H1 (cell line): ENCODE results near the gene PCCA. TPM values are rescaled to one million over a fixed set of nuclear protein-coding genes. Genes with fewer than 3 reads are reported as not detected.

Source experiments
- CBX8 ChIP-seq: fragments of 300-800, 300-1000 bp; sonication (generic); IDR thresholded peaks from 2 replicates; pipeline ENCODE4 v1.7.1; 2016; ENCODE audit warnings: low read depth, low read length, borderline replicate concordance
- KDM4A ChIP-seq: IDR thresholded peaks from one replicate; pipeline ENCODE4 v1.7.1; 2012; ENCODE audit warnings: low read depth, mild to moderate bottlenecking, moderate library complexity, low read length, inconsistent platforms; ENCODE audit not compliant: severe bottlenecking
- YY1 ChIP-seq: IDR thresholded peaks from 2 replicates; pipeline ENCODE4 v1.6.1; 2011; ENCODE audit warnings: low read depth, mild to moderate bottlenecking, low read length
- polyA plus RNA-seq, 7 experiments: library from polyadenylated mRNA; depleted of rRNA in 3 of 7; stranded (reverse) in 5 of 7; unstranded in 2 of 7; fragments of >200 nt in 5 of 7; fragments of 200-250 nt in 2 of 7; gene quantifications; 1 replicate in 5 of 7; 2 replicates in 1 of 7; 4 replicates in 1 of 7; pipeline versions ENCODE4 v1.2.1 to v1.2.3, GENCODE V29; 2011 to 2013; ENCODE audit warnings: missing spikeins in 2 of 7, mixed read lengths in 2 of 7
- total RNA-seq: library from RNA; stranded (reverse); fragmentation: NEBNext Ultra II Directional; extraction: Animal tissue kit (Norgen Biotek cat#: 25700); gene quantifications from 2 replicates; pipeline ENCODE4 v1.2.1, GENCODE V29; 2021
- TF ChIP-seq, protein P1 (sequence below): IDR thresholded peaks from 2 replicates; pipeline ENCODE4 v1.6.1; 2012; ENCODE audit warnings: inconsistent platforms

Gene PCCA
- total and polyA plus RNA-seq, 2 of the 8 experiments (the other 6 are each of a cell fraction or from before 2014, with no cell fraction given): 18.4 to 49.8 TPM

DNA sequence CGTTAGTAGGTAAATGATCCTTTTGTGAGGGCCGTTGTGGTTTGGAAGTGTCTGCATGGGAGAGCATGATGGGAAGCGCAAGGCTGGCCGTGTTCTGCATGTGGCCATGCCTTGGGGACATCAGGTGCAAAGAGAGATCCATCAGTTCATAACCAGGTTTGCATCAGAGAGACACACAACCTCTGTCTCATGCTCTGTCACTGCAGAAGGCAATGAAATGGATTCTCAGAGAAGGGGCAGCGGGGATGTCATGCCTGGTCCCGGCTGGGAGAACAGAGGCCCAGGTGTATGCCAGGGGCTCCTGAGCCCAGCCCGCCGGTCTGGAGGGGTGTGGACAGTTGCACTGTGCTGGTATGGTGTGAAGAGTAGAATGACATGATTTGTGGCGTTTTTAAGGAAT is 439.5 kb downstream of the PCCA start (continued):
- TF ChIP-seq, protein P1, sequence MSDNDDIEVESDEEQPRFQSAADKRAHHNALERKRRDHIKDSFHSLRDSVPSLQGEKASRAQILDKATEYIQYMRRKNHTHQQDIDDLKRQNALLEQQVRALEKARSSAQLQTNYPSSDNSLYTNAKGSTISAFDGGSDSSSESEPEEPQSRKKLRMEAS: no peak
- TF ChIP-seq KDM4A (no peak), CBX8 (no peak), YY1 (no peak)
